Stimulated activated CD8-positive, alpha-beta memory T cell treated with anti-CD3 and anti-CD28 coated beads, Interleukin-15, amount 100 ng/mL, for 48 hours (primary cell): ENCODE measurements around the gene BCL11B.
A peak's percentile ranks its signal among the peaks of the same experiment; 100 is the strongest.

ENCODE experiments used
- DNase-seq, 2 donors: peaks; one replicate each; pipeline ENCODE4 v3.0.0-alpha.2; 2020; ENCODE audit warnings: low read depth in 2 of 2

BCL11B gene

DNA sequence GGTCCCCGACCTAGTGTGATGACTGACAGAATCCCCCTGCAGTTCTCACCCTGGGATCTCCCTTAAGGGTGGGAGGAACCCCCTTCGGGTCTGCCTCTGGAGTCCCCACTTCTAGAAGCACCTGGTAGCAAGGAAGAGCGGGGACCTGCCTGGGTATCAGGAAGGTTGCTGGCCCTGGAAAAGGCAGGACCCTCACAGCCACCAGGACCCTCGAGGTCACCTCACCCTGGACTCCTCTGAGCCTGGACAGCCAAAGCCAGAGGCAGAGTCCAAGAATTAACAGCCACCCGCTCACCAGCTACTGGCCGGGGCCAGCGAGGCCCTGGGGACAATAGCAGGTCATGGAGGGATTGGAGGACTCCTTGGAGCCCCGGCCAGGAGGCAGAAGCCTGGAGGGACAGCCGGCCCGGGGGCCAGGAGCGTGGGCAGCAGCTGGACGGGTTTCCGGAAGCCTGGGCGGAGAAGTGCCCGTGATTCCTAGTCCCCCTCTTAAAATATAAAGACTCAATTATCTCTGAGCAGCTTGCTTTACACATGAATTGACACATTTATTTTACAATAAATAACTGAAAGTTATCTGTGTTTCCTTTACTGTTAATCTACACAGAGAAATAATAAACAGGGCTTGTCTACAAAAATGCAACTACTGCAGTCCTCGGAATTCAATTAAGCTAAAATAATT, 17.5 kb downstream of the BCL11B start:
- DNase-seq, result no peak

DNA sequence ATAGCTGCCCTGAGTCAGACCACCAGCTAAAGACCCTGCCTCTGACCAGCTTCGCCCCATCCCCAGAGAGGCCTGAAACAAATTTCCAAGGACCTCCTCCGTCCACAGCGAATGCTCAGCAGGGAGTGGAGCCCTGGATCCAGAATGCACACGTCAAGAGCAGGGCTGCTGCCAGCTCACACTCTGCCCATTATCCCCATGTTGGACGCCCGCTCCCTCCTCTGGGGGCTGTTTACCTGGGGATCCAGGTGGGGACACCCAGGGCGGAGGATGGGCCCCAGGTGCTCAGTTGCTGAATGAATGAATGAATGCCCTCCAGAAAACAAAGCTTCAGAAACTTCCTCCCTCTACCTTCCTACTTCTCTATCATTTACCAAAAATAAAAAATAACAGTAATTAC, 18.1 kb downstream of the BCL11B start:
- DNase-seq, result no peak

DNA sequence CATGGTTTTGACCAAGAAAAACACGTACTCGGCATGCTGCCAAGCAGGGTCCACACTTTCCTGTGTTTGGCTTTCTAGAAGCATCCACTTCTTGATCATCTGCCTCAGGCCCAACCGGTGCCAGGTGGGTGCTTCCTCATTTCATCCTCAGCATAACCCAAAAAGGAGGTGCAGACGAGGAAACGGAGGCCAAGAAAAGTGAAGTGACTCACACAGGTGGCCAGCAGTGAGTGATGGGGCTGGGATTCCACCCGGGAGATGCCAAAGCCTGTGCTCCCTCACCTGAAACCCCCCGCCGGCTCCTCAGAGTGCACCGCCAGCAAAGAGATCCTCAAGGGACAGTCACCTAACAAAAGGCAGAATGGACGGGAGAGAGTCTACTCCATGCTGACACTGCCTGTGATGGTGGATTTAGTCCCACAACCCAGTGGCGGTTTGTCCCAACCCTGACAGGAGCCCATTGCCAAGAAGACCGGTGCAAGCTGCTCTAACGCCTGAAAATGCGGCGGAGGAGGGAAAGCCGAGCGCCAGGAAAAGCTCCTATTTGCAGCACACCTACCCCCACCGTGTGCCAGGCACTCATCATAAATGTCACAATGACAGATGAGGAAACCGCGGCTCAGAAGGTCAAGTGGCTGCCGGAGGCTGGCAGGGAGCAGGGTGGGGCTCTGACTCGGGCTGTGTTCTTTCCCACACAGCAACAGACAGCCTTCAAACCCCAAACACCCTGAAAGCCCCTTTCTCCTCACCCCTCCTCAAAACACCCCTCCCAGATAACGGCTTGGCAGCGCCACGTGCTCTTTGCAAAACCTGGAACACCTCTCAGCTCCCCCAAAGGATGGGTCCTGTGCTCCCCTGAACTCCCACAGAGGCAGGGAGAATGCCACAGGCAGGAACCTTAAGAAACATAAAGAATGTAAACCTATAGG, 18.8 kb downstream of the BCL11B start:
- DNase-seq, result peak in 1 of 2 donors; percentile 58

DNA sequence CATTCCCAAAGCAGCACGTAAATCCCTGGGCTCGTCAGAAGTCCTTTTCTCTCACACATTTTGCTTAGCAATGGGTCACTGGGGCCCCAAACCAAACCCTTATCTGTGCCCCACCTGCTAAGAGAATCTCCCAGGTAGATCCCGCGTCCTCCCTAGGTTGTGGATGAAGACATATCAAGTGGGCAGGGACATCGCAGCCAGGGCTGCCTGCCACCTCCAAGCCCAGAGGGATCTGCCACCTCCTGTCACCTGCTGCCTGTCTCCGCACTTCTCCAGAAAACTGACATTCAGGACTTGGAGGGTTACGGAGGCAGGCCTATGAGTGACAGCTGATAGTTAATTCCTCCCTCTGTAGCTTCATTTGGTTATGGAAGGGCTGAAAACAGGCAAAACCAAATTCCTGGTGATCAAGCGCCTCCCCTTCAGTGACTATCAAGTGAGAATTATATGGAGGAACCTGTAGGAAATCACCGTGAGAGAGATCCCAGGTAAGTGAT, 19.5 kb downstream of the BCL11B start:
- DNase-seq, result no peak

DNA sequence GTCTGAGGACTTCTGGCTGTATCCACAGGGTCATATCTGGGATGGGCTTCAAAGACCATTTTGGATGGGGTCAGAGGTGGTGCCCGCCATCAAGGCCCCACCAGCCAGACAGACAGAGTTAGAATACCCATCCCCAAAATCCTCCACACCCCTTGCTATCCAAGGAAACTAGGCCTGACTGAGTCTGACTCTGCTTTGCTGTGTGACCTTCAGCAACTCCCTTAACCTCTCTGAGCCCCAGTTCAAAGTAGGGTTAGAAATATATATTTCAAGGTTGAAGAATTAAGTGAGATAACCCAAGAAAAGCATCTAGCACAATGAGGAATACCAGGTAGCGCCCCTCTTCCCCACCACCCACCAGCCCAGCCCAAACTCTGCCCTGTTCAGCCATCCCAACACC, 20.3 kb downstream of the BCL11B start:
- no peak for DNase-seq

DNA sequence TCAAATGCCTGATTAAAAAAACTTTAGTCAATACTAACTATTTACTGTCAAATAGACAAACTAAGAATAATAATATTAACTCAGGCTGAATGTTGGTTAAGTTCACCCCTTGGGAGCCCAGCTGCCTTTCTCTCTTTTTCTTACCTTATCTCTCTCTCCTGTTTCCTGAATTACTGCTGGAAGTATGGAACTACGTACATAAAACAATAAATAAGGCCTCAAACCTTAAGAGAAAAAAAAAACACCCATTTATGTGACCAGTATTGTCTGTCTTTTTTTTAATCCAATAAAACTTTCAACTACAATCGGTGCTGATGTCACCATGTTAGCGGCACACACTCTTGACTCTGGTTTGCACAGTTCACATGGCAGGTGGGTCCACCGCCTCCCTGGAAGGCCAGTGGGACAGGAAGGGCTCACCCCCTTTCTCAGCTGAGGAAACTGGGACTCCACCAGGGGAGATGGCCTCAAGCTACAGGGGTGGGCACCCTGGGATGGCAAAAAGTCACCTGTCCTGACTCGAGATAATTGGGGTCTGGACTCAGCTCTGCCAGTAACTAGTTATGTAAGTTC, 21.3 kb downstream of the BCL11B start:
- no peak for DNase-seq

DNA sequence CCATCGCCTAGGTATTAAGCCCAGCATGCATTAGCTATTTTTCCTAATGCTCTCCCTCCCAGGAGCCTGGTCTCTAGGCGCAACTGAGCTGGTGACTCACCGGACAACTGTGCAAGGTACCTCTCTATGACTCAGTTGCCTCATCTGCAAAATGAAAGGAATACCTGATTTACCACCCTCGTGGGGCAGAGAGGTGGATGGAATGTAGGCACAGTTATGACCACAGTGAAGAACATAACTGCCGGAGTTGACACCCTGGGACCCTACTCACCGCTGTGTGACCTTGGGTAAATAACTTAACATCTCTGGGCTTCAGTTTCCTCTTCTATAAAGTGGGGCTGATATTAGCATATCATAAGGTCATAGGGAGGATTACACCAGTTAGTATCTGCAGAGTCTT, 22.6 kb downstream of the BCL11B start:
- DNase-seq, result no peak

DNA sequence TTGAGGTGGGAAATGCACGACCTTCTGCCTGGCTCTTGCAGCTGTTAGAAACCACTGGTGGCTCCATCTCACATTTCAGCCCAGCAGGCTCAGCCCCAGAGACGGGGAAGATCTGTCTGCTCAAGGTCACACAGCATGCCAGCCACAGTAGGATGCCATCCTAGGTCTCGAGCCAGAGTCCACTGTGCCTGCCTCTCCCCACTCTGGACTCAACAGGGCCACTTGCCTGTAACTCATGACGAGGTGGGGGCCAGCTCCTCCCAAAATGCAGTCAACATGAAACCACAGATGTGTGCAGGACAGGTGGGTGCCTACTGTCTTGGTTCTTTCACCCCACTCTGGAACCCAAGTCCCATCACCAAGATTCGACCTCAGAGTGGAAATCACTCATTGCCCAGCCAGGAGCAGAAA, 23.2 kb downstream of the BCL11B start:
- peak in 1 of 2 donors; percentile 32 for DNase-seq

DNA sequence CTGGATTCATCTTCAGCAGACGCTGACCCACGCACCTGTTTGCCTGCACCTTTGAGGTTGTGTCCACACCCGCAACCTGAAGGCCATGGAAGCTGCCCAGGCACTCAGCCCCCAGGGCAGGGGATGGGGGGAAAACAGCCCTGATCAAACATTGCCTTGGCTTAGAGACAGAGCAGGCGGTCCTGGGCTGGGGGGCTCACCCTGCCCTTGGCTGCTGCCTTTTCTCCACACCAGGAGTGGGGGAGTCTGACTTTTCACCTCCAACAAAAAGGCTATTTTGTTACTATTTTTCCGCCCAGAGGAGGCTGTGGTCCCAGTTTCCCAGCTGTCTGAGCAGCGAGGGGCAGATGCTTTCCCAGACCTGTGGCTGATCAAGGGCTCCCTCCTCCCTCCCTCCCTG, 24.2 kb downstream of the BCL11B start:
- DNase-seq, result no peak

DNA sequence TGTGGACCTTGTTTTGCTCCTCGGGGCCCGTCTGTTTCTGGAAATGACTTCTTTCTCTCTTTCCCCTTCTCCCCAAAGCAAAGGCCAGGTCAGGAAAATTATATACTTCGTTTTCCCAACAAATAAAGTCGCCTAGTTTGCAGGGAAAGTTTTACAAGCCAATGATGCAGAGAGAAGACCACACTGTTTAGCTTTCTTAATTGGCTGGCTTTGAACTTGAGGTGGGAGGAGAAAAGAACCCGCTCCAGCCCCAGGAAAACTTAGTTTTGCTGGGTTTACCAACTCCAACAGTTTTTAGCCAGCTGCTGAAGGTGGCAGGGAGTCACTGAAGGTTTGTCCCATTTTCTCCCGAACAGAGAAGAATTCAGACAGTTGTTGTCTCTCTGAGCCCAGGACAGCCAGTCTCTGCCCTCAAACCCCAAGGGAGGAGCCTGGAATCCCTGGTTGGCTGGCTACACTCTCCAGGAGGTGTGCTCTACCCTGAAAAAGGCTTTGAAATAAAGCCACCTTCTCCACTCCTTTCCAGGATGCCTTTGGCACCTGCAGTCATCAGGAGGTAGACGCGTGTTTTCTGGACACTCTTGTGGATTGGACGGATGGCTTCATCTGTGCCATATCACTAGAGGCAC, 24.8 kb downstream of the BCL11B start:
- DNase-seq, result no peak

DNA sequence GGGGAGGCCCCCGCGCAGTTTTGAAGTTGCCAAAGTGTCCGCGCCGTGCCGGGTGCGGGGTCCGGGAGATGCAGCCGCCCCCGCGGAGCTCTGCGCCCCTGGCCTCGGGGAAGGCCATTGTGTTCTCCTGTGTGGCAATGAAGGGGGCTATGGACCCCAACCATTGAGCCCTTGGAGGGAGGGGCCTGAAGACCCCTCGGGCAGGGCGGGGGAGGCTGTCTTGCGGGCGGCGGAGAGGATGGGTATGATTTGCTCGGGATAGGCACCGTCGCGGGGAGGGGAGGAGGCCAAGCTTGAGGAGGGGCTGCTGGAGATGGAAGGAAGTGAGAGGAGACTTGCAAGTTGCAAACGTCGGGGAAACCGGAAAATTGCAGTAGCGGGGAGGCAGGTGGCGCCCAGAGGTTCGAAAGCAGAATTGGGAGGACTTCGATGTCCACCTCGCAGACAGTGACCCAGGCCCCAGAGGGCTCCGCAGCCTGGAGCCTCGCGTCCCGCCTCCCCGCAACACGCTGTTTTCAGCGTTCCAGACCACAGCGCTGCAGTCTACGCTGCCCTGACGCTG, 25.4 kb downstream of the BCL11B start:
- no peak for DNase-seq

DNA sequence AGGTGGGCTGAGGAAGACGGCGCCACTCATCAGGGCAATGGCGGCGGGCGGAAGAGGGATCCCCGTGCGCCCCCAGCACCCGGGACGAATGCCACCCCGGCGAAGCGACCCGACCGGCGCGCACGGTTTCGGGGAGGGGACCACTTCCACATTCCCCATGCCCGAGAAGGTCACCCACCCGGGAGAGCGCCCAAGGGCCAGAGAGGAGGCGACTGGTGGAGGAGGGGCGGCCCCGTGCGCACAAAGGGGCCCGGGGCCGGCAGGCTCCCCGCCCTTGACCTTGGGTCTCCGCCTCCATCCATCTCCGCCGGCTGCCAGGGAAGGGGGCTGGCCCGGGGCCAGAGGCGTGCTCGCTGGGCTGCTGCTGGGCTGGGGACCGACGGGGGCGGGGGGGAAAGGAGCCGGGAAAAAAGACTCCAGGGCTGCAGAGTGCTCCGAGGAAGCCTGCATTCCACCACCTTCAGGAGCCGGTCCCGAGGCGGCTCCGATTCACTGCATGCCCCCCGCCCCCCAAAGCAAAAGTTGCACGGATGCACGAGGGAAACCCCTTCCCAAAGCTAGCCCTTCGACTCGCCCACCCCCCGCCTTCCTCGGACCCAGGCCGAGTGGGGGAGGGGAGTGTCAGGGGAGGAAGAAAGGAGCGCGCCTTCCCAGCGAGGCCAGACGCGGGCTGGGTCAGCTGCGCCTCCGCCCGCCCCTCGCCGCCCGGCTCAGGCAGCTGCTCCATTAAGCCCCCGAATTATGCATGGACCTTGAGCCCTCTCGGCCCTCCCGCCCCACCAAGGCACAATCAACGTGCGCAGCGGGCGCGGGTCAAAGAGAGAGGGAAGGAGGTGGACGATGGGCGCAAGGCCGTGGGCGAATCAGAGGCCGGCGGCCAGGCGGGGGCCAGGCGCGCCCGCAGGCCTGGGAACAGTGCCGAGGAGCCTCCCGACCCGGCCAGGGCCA, 26.2 kb downstream of the BCL11B start:
- no peak for DNase-seq

DNA sequence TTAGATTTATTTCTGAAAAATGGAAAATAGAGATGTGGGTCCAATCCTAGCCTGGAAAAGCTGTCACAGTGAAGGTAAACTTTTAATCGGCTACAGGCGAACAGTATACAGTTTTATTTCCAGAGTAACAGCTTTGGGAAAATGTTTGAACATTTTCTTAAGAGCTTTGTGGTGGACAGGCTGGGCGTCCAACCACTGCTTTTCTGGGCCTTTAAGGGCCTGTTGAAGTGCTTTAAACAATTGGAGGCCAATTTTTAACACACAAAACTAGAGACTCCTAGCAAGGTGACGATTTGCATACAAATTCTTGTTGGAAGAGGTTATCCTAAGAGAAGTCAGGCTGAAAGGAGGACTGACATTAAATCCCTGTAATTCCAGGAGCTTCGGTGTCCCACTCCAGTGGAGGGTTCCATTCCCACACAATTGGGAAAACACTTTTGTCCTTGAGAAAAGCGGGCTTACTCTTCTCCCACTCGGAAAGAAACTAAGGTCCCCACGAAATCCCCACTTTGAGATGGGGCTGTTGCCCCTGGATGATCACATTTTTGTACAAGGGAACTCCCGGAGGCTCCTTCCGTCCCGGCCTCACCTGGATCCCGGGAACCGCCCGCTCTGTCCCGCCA, 26.9 kb downstream of the BCL11B start:
- no peak for DNase-seq

DNA sequence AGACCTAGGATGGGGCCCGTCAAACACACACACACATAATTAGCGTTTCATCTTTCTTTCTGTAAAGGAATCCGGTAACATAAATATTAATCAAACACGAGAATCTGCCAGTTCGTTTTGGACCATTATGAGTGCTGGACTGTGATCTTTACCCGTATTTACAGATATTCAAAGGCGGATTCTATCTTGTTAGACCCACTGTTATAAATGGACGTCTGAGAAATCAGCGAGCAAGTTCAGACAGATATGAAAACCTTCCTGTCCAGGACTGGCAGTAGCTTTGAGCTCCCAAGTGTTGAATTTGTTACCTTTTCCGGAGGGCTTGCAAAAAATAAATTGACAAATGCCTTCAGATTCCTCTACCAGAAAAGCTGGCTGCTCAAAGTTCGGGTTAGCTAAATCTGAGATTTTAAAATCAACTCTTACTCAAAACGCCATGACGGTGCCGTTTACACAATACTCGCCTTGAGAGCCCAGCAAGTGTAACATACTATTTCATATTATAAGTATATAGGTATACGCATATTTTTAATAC, 27.6 kb downstream of the BCL11B start:
- no peak for DNase-seq

DNA sequence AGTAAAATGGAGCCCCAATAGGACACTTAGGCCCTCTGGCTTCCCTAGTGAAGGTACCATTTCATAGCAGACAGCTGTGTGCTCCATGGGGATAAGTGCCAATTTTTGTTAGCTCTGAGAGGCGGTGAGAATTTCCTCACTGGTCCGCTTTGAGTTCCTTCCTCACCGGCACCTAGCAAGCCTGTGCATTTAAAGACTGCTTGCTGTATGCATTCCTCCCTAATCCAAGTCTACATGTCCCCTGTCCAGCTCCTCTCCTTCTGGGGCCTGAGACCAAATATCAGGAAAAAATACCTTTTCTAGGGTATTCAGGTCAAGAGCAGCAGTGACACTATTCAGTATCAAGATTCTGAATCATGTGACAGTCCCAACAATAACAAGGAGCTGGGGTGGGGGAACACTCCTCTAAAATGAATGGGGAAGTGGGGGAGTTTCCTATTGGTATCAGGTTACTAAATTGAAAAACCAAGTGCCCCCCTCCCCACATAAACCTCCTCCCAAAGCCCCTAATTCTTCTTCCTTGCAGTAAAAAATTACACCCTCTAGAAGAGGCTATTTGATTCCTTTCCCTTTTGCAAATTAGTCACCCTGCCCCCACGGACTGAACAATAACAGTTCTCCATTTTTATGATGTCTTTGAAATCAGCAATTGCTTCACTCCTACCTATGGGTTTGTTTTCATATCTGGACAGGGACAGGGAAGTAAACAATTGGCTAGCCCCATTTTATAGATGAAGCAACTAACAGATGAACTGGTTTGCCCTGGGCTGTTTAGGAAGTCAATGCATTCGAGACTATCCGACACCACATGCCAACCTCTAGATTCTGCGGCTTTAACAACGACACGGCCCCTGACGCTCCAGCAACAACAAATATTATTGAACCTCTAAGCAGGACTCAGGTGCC, 28.9 kb downstream of the BCL11B start:
- no peak for DNase-seq

DNA sequence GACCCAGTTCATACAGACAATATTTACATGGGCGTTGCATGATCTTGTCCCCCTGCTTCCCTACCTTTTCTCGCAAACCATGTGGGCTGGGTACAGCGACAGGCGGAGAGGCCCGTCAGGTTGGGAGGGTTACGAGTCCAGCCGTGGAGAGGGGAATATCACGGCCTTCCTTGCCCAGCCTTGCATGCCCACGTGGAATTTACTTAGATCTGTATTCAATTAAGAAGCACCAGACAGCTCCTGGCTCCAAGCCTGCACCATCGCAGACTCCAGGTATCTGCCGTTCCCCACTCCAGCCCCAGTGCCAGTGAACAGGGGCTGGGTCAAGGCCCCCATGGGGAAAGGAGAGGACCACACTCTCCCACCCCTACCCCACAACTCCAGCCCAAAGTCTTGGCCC, 29.8 kb downstream of the BCL11B start:
- no peak for DNase-seq

DNA sequence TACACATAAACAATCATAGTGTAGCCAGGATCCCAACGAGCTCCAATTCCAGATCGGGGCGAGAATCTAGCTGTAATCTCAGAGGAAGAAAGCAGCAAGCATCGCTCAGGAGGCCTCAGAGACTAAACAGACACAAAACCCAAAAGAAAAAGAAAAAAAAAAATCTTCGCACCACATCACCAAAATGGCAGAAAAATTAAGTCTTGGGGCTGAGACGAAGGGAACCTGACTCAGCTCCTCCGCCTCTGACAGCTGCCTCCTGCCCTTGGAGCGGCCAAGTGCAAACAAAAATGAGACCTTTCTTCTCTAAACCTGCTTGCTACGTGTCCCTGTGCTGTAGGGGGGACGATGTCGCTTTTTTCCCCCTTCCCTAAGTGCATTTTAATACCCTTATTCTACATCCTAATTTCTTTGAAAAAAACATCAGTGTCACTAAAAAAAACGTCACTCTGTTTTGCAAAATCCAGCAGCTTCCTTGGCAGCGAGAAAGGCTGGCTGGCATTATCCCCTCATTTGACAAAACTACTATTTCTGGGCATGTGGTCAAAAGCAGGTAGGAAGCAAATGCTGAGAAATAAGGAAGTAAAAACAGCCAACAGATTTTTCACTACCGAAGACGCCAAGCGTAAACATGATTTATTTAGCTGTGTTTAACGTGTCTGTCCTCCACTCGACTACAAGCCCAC, 30.5 kb downstream of the BCL11B start:
- DNase-seq, result no peak

DNA sequence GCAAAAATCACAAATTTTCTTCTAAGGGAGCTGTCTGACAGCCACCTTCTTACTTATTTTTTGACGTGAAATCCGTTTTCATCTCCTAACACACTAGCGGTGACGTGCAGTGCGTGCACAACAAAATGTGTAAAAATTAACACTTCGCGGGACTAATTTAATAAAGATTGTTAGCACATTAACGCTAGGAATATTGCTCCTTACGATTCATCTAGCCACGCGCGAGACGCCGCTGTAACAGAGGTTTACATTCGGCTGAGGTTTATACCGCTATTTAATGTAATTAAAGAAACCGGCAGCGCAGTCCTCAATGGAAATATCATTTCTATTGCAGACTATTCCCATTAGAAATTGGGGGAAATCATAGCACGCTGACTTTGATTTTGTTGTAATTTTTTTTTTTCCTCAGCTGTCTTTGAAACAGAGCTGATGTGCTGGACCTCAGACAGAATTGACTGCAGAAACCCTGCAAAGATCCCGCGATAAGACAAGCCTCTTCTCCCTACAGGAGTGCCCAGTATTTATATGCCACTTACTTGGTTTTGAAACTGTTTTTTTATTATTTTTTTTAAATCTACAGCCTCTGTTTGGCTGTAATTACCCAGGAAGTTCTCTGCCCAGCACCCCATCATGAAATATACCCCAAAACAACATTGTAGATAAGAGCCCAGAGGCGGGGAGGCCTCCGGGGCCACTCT, 31.2 kb downstream of the BCL11B start:
- no peak for DNase-seq
